Lower lobe of right lung (tissue), 2 donors: Measurements from ENCODE around the gene AIMP2. TPM values are rescaled to one million over a fixed set of nuclear protein-coding genes. Genes with fewer than 3 reads are reported as not detected.

ENCODE experiments used
- ATAC-seq, 2 donors: fragments of 200-7000 bp; cut with Tn5 transposase; one replicate each; pipeline ENCODE4 v1.9.1; 2020 to 2022; ENCODE audit warnings: mild to moderate bottlenecking in 2 of 2, moderate library complexity in 2 of 2
- DNase-seq: peaks from one replicate; pipeline ENCODE4 v3.0.0-alpha.2; 2020
- H3K27ac ChIP-seq: fragments of 200-600 bp; one replicate; pipeline ENCODE4 v1.8.0; 2022
- H3K27me3 ChIP-seq: fragments of 200-600 bp; one replicate; pipeline ENCODE4 v1.8.0; 2022; ENCODE audit warnings: low read depth
- H3K36me3 ChIP-seq: fragments of 200-600 bp; one replicate; pipeline ENCODE4 v1.8.0; 2022; ENCODE audit warnings: mild to moderate bottlenecking
- H3K4me1 ChIP-seq: fragments of 200-600 bp; one replicate; pipeline ENCODE4 v1.8.0; 2022
- H3K4me3 ChIP-seq: fragments of 200-600 bp; one replicate; pipeline ENCODE4 v1.8.0; 2022; ENCODE audit warnings: mild to moderate bottlenecking
- H3K9me3 ChIP-seq: fragments of 200-600 bp; one replicate; pipeline ENCODE4 v1.8.0; 2022
- CTCF ChIP-seq: fragments of 200-600 bp; IDR thresholded peaks from one replicate; pipeline ENCODE4 v1.8.0; 2022; ENCODE audit warnings: antibody characterized with exemption, mild to moderate bottlenecking
- intact Hi-C: fragments of 100-400 bp; cut with DNase I; formaldehyde crosslinking; loops from one replicate; pipeline ENCODE4 v1.11.0; 2022
- total RNA-seq: library from RNA; stranded (reverse); fragmentation: NEBNext Ultra II Directional; extraction: Animal tissue kit (Norgen Biotek cat#: 25700); gene quantifications from one replicate; pipeline ENCODE4 v1.2.1, GENCODE V29; 2021
- donor health status: DM: no; HTN: yes; CAD: no; lungs with severe emphysema.

AIMP2 gene
- total RNA-seq, 1 donor from 2014 or later, result 17.4 TPM

GRCh38 chr7:6026820-6027311 is 17.8 kb downstream of the AIMP2 start:
- Histone ChIP-seq H3K27me3 (no peaks in the 10 kb centered on the region), H3K4me1 (peaks cover 10% of the 10 kb centered on the region), H3K4me3 (peak overlapping the region; percentile 43), H3K27ac (peak overlapping the region; percentile 77), H3K36me3 (peaks cover 100% of the 10 kb centered on the region), H3K9me3 (no peaks in the 10 kb centered on the region)
- no peak for DNase-seq
- no peak for TF ChIP-seq CTCF
- ATAC-seq, result peak; percentile 79 to 80
- intact Hi-C loops, result no loop called here

- no peak for ATAC-seq
- intact Hi-C loops, result no loop called here
- Histone ChIP-seq H3K4me1 (peaks cover 10% of the 10 kb centered on the region), H3K4me3 (no peak overlapping the region), H3K27ac (peak overlapping the region; percentile 77), H3K27me3 (no peaks in the 10 kb centered on the region), H3K36me3 (peaks cover 98% of the 10 kb centered on the region), H3K9me3 (no peaks in the 10 kb centered on the region)
- DNase-seq, result no peak
- no peak for TF ChIP-seq CTCF
Measured at GRCh38 chr7:6027806-6028365, 18.8 kb downstream of the AIMP2 start.

- Histone ChIP-seq H3K4me1 (peaks cover 10% of the 10 kb centered on the region), H3K4me3 (no peak overlapping the region), H3K36me3 (peaks cover 98% of the 10 kb centered on the region), H3K27me3 (no peaks in the 10 kb centered on the region), H3K27ac (no peak overlapping the region), H3K9me3 (no peaks in the 10 kb centered on the region)
- intact Hi-C loops, result no loop called here
- DNase-seq (no peak), ATAC-seq (no peak)
- no peak for TF ChIP-seq CTCF
Measured at GRCh38 chr7:6028563-6028962, 19.5 kb downstream of the AIMP2 start.

- no peak for ATAC-seq
- no peak within 1 kb of the TSS for H3K4me3 ChIP-seq
- no peaks in the 10 kb centered on the region for H3K9me3 ChIP-seq
- H3K4me1 ChIP-seq, result peaks cover 6% of the 10 kb centered on the region
- peaks cover 98% of the 10 kb centered on the region for H3K36me3 ChIP-seq
- no peak within 1 kb of the TSS for H3K27ac ChIP-seq
- intact Hi-C loops, result no loop called here
- DNase-seq, result no peak
- TF ChIP-seq CTCF, result no peak
- H3K27me3 ChIP-seq, result no peaks in the 10 kb centered on the region
Measured at GRCh38 chr7:6030988-6031387, 21.9 kb downstream of the AIMP2 start, which contains the start of gene ANKRD61. Gene ANKRD61, plus strand, starts transcription at chr7:6031376. Its CDS starts 0 bp downstream, at chr7:6031376.

- Histone ChIP-seq H3K27me3 (no peaks in the 10 kb centered on the region), H3K36me3 (peaks cover 98% of the 10 kb centered on the region), H3K4me3 (no peak overlapping the region), H3K4me1 (peaks cover 1% of the 10 kb centered on the region), H3K27ac (no peak overlapping the region), H3K9me3 (no peaks in the 10 kb centered on the region)
- no peak for TF ChIP-seq CTCF
- no peak for DNase-seq
- no peak for ATAC-seq
- intact Hi-C loops, result no loop called here
Measured at GRCh38 chr7:6031567-6031966, 22.5 kb downstream of the AIMP2 start.
